ENCODE measurements around the gene TTLL11. TPM values are rescaled to one million over a fixed set of nuclear protein-coding genes. Genes with fewer than 3 reads are reported as not detected.

TTLL11 gene
- total and polyA plus RNA-seq, 2 of the 8 experiments (the other 6 are each of a cell fraction or from before 2014, with no cell fraction given): 0.56 to 0.80 TPM

GRCh38 chr9:121774715-121775613, 318.1 kb downstream of the TTLL11 start (continued):
- TF ChIP-seq CBX5 (IDR thresholded peaks at IDR 0.05; ENCODE audit: low read depth, low read length) (no peak), POLR2A (IDR thresholded peaks at IDR 0.05; ENCODE audit: control extremely low read depth in 1 of 2, low read depth in 2 of 2, low read length in 2 of 2) (no peak), CHD2 (IDR thresholded peaks at IDR 0.05; ENCODE audit: low read length) (no peak), CTCF (IDR thresholded peaks at IDR 0.05; ENCODE audit: control extremely low read depth in 1 of 3, insufficient read depth in 1 of 3, low read depth in 1 of 3, low read length in 3 of 3) (no peak), KDM4A (IDR thresholded peaks at IDR 0.05; ENCODE audit: low read depth, low read length, severe bottlenecking) (no peak), TCF12 (IDR thresholded peaks at IDR 0.05; ENCODE audit: low read depth, low read length) (no peak)

Data from H1 (cell line).